Activated CD8-positive, alpha-beta memory T cell treated with anti-CD3 and anti-CD28 coated beads, Interleukin-2, amount 10 ng/mL, durations not matched to agents 7 days and 5 days (primary cell): ENCODE data around the gene RHBDF1. TPM values are rescaled to one million over a fixed set of nuclear protein-coding genes. Genes with fewer than 3 reads are reported as not detected.

ENCODE experiments used
- ATAC-seq: fragments of 150-1000 bp; cut with Tn5 transposase; one replicate; pipeline ENCODE4 v1.10.0; 2021; ENCODE audit warnings: moderate library complexity
- CTCF ChIA-PET: fragments of 350-600 bp; sonication (Branson Sonifier 250); formaldehyde crosslinking; loops from one replicate; lab custom pipeline; 2021; ENCODE audit warnings: antibody characterized with exemption; lab: Charles Lee
- DNase-seq: peaks from one replicate; pipeline ENCODE4 v3.0.0-alpha.2; 2020
- H3K27ac Mint-ChIP-seq: one replicate; pipeline ENCODE4 v1.8.0; 2021; ENCODE audit warnings: mild to moderate bottlenecking, mixed read lengths
- H3K27me3 Mint-ChIP-seq: one replicate; pipeline ENCODE4 v1.8.0; 2021; ENCODE audit warnings: mixed read lengths
- H3K36me3 Mint-ChIP-seq: one replicate; pipeline ENCODE4 v1.8.0; 2021; ENCODE audit warnings: mild to moderate bottlenecking, mixed read lengths
- H3K4me1 Mint-ChIP-seq: one replicate; pipeline ENCODE4 v1.8.0; 2021; ENCODE audit warnings: mixed read lengths
- H3K4me3 Mint-ChIP-seq: one replicate; pipeline ENCODE4 v1.8.0; 2021; ENCODE audit warnings: mild to moderate bottlenecking, moderate library complexity, mixed read lengths
- H3K9me3 Mint-ChIP-seq: one replicate; pipeline ENCODE4 v1.8.0; 2022; ENCODE audit warnings: low read depth, mixed read lengths
- total RNA-seq, 2 experiments: library from RNA; stranded (reverse); gene quantifications; one replicate each; pipeline ENCODE4 v1.2.3, GENCODE V29; 2021

Gene RHBDF1, protein sequence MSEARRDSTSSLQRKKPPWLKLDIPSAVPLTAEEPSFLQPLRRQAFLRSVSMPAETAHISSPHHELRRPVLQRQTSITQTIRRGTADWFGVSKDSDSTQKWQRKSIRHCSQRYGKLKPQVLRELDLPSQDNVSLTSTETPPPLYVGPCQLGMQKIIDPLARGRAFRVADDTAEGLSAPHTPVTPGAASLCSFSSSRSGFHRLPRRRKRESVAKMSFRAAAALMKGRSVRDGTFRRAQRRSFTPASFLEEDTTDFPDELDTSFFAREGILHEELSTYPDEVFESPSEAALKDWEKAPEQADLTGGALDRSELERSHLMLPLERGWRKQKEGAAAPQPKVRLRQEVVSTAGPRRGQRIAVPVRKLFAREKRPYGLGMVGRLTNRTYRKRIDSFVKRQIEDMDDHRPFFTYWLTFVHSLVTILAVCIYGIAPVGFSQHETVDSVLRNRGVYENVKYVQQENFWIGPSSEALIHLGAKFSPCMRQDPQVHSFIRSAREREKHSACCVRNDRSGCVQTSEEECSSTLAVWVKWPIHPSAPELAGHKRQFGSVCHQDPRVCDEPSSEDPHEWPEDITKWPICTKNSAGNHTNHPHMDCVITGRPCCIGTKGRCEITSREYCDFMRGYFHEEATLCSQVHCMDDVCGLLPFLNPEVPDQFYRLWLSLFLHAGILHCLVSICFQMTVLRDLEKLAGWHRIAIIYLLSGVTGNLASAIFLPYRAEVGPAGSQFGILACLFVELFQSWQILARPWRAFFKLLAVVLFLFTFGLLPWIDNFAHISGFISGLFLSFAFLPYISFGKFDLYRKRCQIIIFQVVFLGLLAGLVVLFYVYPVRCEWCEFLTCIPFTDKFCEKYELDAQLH
- under 1 TPM; 0.23 to 0.33 TPM for total RNA-seq

DNA sequence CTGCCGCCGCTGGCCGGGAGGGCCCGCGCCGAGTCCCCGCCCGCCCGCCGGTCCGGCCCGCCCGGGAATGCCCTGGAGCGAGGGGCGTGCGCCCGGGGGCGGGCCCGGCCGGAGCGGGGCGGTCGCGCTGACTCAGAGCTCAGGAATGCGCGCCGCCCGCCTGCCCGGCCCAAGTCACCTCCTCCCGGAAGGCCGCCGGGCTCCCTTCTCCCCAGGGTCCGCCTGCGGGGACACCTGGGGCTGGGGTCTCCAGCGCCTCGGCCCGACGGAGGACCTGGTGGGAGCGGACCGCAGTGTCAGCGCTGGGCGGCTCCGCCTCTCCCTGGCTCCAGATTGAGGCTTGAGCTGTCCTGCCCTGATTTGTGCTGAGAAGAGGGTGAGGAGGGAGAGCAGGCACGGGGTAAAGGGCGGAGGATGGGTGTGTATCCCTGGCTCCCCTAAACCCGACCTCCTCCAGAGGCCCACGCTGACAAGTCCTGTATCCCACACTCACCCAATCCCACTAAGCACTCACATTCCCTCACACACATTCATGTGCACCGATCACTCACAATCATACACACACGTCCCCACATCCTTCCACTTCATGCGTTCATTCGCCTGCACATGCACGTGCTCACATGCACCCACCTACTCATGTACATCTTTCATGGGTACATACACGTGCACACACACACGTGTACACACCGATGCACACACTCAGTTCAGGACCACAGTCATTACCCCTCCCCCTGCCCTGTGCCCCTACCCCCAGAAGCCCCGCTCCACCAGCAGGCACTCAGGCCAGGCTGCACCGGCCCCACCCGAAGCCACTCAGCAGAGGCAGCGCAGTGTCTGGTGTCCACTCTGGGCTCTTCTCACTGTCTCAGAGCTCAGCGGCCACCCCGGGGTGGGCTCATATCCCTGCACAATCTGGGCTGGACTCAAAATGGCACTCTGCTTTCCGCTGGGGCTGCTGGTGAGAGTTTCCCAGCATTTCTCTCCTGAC lies at the start of gene RHBDF1:
Gene RHBDF1 (minus strand): TSS at position 71 of the 988 bp plus-strand sequence. CDS start 7,616 bp downstream, outside the sequence.
- H3K27me3 Mint-ChIP-seq, result peaks cover 39% of the 10 kb centered on the region
- CTCF ChIA-PET, result interaction anchor here (1.5 to 14.8 kb wide), 3 partner anchors 12 to 34 kb away, joined by 6 to 350 read pairs (median 6); no protein-coding TSS in a partner anchor

DNA sequence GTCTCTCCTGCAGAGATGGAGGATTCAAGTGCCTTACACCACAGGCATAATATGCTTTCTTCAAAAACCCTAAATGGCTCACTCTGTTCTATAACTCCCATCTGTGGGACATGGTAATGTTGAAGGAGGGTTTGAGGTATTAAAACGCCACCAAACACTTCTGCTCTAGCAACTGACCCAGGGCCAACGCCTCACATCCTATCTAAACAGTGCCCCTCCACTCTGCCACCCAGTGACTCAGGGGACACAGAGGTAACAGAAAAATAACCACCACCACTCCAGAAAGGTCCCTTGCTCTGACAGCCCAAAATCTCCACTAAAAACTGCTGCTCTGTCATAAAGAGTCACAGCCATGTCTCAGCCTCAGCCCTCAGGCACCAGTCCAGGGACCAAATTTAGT lies 48.3 kb upstream of the RHBDF1 start:
- DNase-seq (no peak), ATAC-seq (no peak)
- no peaks in the 10 kb centered on the region for H3K9me3 Mint-ChIP-seq
- H3K27me3 Mint-ChIP-seq, result no peaks in the 10 kb centered on the region
- H3K36me3 Mint-ChIP-seq, result peaks cover 6% of the 10 kb centered on the region
- CTCF ChIA-PET, result interaction anchor here (1.6 kb wide), 1 partner anchor 14 kb away, joined by 11 read pairs; no protein-coding TSS in a partner anchor
- H3K4me1 Mint-ChIP-seq, result no peaks in the 10 kb centered on the region
- H3K27ac Mint-ChIP-seq, result no peak overlapping the region
- no peak overlapping the region for H3K4me3 Mint-ChIP-seq

More for the DNA sequence above, at the start of gene RHBDF1:
- Mint-ChIP-seq H3K4me3 (peak within 1 kb of the TSS; percentile 32), H3K36me3 (no peaks in the 10 kb centered on the region), H3K9me3 (no peaks in the 10 kb centered on the region), H3K27ac (no peak within 1 kb of the TSS), H3K4me1 (peaks cover 19% of the 10 kb centered on the region)
- DNase-seq, result no peak
- ATAC-seq, result peak; percentile 53

DNA sequence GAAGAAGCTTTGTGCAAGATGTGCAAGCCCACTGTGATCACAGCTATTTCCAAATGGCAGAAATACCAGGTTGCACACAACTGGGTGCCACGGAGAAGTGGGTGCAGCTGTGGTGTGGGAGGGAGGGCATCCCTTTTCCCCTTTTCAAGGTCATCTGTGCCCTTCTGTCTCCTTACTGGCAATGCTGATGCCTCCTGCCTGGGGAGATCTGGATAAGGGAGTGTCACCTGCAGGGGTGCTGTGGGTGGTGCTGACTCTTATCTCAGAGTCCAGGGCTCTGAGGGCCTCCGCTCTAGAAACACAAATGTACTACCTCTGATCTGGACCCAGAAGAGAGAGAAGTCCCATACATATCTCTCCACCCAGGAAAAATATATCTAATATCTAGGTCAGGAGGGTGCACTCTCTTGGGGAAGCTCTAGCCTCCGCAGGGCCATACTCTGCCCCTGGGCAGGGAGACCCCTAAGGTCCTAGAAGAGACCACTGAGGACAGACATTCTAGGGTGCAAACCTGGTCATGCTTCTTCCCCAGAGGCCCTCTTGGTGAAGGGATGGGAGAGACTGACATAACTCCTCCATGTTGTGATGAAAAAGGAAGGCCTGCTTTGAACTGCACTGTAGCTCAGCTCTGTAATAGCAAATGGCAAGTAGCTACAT lies 47.5 kb upstream of the RHBDF1 start:
- Mint-ChIP-seq H3K4me1 (no peaks in the 10 kb centered on the region), H3K27ac (no peak overlapping the region), H3K27me3 (no peaks in the 10 kb centered on the region), H3K9me3 (no peaks in the 10 kb centered on the region), H3K36me3 (peaks cover 6% of the 10 kb centered on the region), H3K4me3 (no peak overlapping the region)
- ATAC-seq (no peak), DNase-seq (no peak)
- CTCF ChIA-PET, result interaction anchor here (0.6 to 1.8 kb wide), 4 partner anchors 10 to 241 kb away, joined by 3 to 11 read pairs (median 6); no protein-coding TSS in a partner anchor

DNA sequence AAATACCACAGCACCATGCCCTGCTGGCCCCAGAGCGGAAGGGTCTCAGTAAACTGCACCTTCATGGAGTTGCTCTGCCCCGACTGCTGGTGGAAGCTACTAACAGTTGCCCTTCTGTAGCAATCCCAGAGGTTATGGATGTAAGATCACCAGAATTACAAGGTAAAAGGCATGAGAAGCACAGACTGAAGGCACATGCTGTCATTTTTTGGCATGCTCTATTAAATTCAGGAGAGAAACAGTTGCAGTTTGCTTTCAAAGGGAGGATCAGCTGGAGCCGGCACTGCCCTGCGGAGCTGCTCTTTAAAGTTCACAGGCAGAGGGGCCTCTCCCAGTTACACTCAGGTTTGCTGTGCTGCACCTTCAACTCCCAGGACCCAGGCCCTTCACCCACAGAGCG lies 46.9 kb upstream of the RHBDF1 start:
- H3K9me3 Mint-ChIP-seq, result no peaks in the 10 kb centered on the region
- H3K4me1 Mint-ChIP-seq, result no peaks in the 10 kb centered on the region
- H3K36me3 Mint-ChIP-seq, result peaks cover 6% of the 10 kb centered on the region
- DNase-seq, result no peak
- CTCF ChIA-PET, result interaction anchor here (0.6 to 1.8 kb wide), 5 partner anchors 9 to 242 kb away, joined by 3 to 11 read pairs (median 3); no protein-coding TSS in a partner anchor
- H3K4me3 Mint-ChIP-seq, result no peak overlapping the region
- no peak for ATAC-seq
- no peaks in the 10 kb centered on the region for H3K27me3 Mint-ChIP-seq
- H3K27ac Mint-ChIP-seq, result no peak overlapping the region

DNA sequence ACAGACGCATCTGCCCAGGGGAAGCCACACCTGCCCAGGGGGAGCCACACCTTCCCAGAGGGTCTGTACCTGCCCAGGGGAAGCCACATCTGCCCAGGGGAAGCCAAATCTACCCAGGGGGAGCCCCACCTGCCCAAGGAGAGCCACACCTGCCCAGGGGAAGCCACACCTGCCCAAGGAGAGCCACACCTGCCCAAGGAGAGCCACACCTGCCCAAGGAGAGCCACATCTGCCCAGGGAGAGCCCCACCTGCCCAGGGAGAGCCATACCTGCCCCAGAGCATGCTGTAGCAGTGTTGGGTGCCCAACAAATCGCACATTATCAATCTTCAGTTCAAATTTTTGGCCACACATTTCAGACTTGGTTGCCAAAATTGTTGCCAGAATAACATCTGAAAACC lies 46.4 kb upstream of the RHBDF1 start:
- Mint-ChIP-seq H3K27ac (no peak overlapping the region), H3K9me3 (no peaks in the 10 kb centered on the region), H3K4me1 (peaks cover 1% of the 10 kb centered on the region), H3K36me3 (peaks cover 4% of the 10 kb centered on the region), H3K4me3 (no peak overlapping the region), H3K27me3 (no peaks in the 10 kb centered on the region)
- DNase-seq, result no peak
- CTCF ChIA-PET, result interaction anchor here (0.8 to 2.9 kb wide), 8 partner anchors 8 to 243 kb away, joined by 3 to 24 read pairs (median 6); no protein-coding TSS in a partner anchor
- no peak for ATAC-seq

DNA sequence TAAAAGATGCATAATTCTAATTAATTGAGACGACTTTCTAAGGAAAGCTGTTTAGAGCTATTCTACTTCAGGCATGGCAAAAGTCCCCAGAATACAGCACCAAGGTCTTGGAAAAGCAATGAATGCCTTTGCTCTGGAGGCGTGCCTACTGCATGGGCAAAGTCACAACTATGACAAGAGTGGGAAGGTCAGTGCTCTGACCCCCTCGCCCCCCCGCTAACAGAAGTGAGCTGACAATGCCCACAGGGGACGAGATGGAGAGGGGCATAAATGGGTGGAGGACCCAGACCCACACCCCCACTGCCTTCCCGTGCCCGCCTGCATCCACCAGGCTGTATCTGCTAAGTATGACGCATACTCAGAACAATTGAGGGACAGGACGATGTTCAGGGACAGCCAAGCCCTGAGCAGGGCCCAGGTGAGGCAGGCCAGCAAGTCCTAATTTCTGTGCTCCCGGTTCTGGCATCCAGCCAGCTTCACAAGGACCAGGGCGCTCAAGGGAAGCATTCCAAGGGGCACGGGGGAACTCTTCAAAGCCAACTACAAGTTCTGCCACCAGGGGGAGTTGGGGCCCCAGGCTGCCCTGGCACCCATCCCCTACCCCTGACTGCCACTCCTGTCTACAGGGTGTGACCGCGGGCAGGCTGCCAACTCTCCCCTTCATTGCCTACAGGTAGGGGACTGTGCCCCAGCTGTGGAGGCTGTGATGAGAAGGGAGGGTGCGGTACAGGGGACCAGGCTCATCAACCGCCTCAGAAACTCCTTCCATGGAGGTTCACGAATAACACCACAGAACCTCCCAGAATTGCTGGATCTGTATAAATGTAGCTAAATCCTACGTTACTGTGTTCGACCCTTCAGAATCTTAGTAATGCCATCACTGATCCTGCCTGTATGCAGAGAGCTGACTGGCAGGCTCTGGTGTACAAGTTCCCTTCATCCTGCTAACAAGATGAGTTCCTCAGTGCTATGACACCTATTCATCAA lies 45.2 kb upstream of the RHBDF1 start:
- CTCF ChIA-PET, result interaction anchor here (0.6 to 2.9 kb wide), 14 partner anchors 9 to 248 kb away, joined by 3 to 24 read pairs (median 5); no protein-coding TSS in a partner anchor
- H3K4me1 Mint-ChIP-seq, result peaks cover 12% of the 10 kb centered on the region
- peak; percentile 69 for DNase-seq
- H3K36me3 Mint-ChIP-seq, result peaks cover 4% of the 10 kb centered on the region
- ATAC-seq, result peak; percentile 80
- H3K9me3 Mint-ChIP-seq, result no peaks in the 10 kb centered on the region
- no peak overlapping the region for H3K27ac Mint-ChIP-seq
- H3K27me3 Mint-ChIP-seq, result no peaks in the 10 kb centered on the region
- no peak overlapping the region for H3K4me3 Mint-ChIP-seq

DNA sequence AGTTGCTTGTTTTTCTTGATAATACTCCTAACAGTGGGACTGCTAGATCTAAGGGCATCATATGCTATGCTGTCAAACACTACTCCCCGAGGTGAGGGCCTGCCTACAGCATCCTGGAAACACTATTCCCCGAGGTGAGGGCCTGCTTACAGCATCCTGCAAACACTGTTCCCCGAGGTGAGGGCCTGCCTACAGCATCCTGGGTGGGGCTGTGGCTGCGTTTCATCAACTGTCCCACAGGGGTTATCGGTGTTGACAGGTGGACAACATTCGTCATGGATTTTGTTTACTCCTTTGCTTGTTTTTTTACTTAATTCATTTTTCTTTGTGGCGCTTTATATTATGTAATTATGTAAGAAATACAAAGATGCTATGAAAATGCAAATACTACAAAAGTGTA lies 43.6 kb upstream of the RHBDF1 start:
- CTCF ChIA-PET, result interaction anchor here (0.9 to 2.9 kb wide), 6 partner anchors 8 to 246 kb away, joined by 3 to 24 read pairs (median 6); no protein-coding TSS in a partner anchor
- Mint-ChIP-seq H3K9me3 (no peaks in the 10 kb centered on the region), H3K4me1 (peaks cover 12% of the 10 kb centered on the region), H3K27me3 (no peaks in the 10 kb centered on the region), H3K27ac (no peak overlapping the region), H3K4me3 (no peak overlapping the region), H3K36me3 (peaks cover 4% of the 10 kb centered on the region)
- ATAC-seq (no peak), DNase-seq (no peak)

DNA sequence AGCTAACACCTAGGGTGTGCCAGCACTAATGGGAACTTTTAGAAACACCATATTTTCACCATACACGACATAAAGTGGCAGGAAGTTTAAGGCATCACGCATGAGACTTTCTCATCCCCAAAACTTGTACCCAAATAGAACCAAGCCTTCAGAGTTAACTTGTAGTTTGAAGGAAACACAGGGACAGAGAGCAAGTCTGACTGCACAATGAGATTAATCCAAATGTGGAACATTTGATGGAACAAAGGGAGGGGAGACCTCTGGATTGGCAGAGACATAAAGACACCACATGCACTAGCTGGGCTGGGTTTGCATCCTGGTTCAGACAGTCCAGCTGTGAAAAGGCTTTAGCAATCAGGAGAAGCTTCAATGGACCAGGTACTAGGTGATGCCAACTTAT lies 41.9 kb upstream of the RHBDF1 start:
- Mint-ChIP-seq H3K4me1 (peaks cover 12% of the 10 kb centered on the region), H3K27me3 (no peaks in the 10 kb centered on the region), H3K27ac (no peak overlapping the region), H3K36me3 (peaks cover 8% of the 10 kb centered on the region), H3K4me3 (no peak overlapping the region), H3K9me3 (no peaks in the 10 kb centered on the region)
- no peak for DNase-seq
- ATAC-seq, result no peak
- CTCF ChIA-PET, result interaction anchor here (1.2 kb wide), 1 partner anchor 18 kb away, joined by 5 read pairs; no protein-coding TSS in a partner anchor

DNA sequence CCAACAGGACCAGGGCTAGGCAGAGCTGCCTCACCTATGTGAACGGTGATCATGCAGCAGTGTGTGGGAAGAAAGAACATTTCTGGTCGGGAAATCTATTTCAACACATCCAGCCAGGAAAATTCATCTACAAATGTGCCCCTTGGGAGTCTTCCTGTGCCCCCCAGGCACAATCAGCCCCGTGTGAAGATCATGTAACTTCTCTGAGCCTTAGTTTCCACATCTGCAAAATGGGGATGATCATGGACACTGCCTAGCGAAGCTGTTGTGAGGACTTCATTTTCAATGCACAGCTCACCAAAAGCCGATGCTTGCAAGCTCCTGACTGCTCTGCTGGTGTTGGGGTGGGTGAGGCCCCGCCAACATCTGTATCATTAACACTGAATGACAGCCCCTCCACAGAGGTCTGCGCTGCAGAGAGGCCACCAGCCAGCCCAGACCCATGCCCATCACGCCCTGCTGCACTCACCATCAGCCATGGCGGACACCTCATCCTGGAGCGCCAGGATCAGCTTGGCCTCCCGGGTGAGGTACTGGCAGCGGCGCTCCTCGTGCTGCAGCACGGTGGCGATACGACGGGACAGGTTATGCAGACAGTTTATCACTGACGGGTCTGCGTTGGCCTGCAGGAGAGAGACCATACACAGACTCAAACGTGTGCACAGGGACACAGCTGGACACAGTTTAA lies 39.9 kb upstream of the RHBDF1 start:
- DNase-seq (no peak), ATAC-seq (no peak)
- no peaks in the 10 kb centered on the region for H3K27me3 Mint-ChIP-seq
- CTCF ChIA-PET, result interaction anchor here (1.4 to 1.7 kb wide), 2 partner anchors 16 to 70 kb away, joined by 5 read pairs; no protein-coding TSS in a partner anchor
- H3K4me3 Mint-ChIP-seq, result no peak overlapping the region
- no peak overlapping the region for H3K27ac Mint-ChIP-seq
- peaks cover 8% of the 10 kb centered on the region for H3K36me3 Mint-ChIP-seq
- H3K4me1 Mint-ChIP-seq, result peaks cover 12% of the 10 kb centered on the region
- no peaks in the 10 kb centered on the region for H3K9me3 Mint-ChIP-seq

DNA sequence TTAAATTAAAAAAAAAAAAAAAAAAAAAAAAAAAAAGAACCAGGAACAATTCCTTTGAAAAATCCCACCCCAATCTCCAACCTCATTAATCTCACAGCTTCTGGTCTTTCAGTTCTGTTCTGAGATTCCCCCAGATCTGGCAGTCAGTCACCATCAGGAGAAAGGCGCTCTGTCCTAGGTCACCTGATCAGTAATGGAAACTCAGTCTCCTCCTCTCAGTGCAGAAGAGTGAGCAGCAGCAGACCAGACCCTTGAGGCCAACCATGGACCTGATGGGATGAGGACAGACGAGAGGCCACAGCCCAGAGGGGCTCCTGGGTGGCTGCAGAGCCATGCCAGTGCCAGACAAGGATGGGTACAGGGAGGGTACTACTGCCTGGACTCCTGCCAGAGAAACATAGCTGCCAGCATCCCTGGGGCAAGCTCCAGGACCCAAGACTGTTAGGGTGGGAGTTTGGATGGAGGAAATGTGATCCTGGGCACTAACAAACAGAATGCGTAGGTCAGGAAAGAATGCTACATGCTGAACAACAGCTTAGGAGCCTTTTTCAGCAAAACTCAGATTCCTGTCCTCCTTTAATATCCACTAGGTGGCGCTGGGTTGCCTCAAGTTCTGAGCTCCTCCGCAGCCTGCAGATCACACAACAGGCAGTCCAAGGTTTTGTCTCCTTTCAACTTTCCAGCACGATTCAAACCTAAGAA lies 34.3 kb upstream of the RHBDF1 start:
- ATAC-seq (peak; percentile 87), DNase-seq (peak; percentile 68)
- Mint-ChIP-seq H3K4me3 (no peak overlapping the region), H3K9me3 (no peaks in the 10 kb centered on the region), H3K27ac (no peak overlapping the region), H3K4me1 (peaks cover 2% of the 10 kb centered on the region), H3K27me3 (no peaks in the 10 kb centered on the region), H3K36me3 (peaks cover 4% of the 10 kb centered on the region)
- CTCF ChIA-PET, result interaction anchor here (0.6 to 5.7 kb wide), 56 partner anchors 9 to 295 kb away, joined by 3 to 70 read pairs (median 5); partner anchors contain the start of genes AXIN1, DECR2, HBQ1 and LUC7L
